MM.1S (cell line): ENCODE measurements around the gene PACRG.

Experiments
- DNase-seq: peaks from one replicate; pipeline ENCODE4 v3.0.0-alpha.2; 2015
- H2AFZ ChIP-seq: fragments of 300-600 bp; sonication (generic); 2 replicates; pipeline ENCODE4 v1.6.0; 2016; ENCODE audit warnings: antibody characterized with exemption, low read length
- H3F3A ChIP-seq: fragments of 300-600 bp; sonication (generic); 2 replicates; pipeline ENCODE4 v1.6.1; 2016; ENCODE audit warnings: mild to moderate bottlenecking, antibody characterized with exemption, low read length, moderate library complexity, mixed read lengths; ENCODE audit not compliant: insufficient read depth
- H3K27ac ChIP-seq: fragments of 300-600 bp; sonication (generic); 2 replicates; pipeline ENCODE4 v1.5.1; 2016; ENCODE audit warnings: mild to moderate bottlenecking, low read length
- H3K27me3 ChIP-seq: fragments of 300-600 bp; sonication (generic); replicated peaks from 2 replicates; pipeline ENCODE4 v1.6.0; 2016; ENCODE audit warnings: low read length; ENCODE audit not compliant: insufficient read depth
- H3K36me3 ChIP-seq: fragments of 300-600 bp; sonication (generic); replicated peaks from 2 replicates; pipeline ENCODE4 v1.6.1; 2016; ENCODE audit warnings: mild to moderate bottlenecking, low read length, mixed read lengths; ENCODE audit not compliant: insufficient read depth
- H3K4me1 ChIP-seq: fragments of 300-600 bp; sonication (generic); 2 replicates; pipeline ENCODE4 v1.6.1; 2016; ENCODE audit warnings: low read length, mixed read lengths
- H3K4me2 ChIP-seq: fragments of 300-600 bp; sonication (generic); 2 replicates; pipeline ENCODE4 v1.6.0; 2016; ENCODE audit warnings: low read depth, low read length
- H3K4me3 ChIP-seq: fragments of 300-600 bp; sonication (generic); 2 replicates; pipeline ENCODE4 v1.5.1; 2016; ENCODE audit warnings: low read length, mixed read lengths
- H3K79me2 ChIP-seq: fragments of 300-600 bp; sonication (generic); 2 replicates; pipeline ENCODE4 v1.6.1; 2016; ENCODE audit warnings: mixed run types, low read length, mixed read lengths
- H3K9ac ChIP-seq: fragments of 300-600 bp; sonication (generic); 2 replicates; pipeline ENCODE4 v1.6.1; 2016; ENCODE audit warnings: low read length, mixed read lengths
- H3K9me2 ChIP-seq: fragments of 300-600 bp; sonication (generic); replicated peaks from 2 replicates; pipeline ENCODE4 v1.6.1; 2016; ENCODE audit warnings: mild to moderate bottlenecking, low read length, mixed read lengths; ENCODE audit not compliant: insufficient read depth
- H3K9me3 ChIP-seq: fragments of 300-600 bp; sonication (generic); replicated peaks from 2 replicates; pipeline ENCODE4 v1.6.1; 2016; ENCODE audit warnings: mild to moderate bottlenecking, low read length, mixed read lengths; ENCODE audit not compliant: insufficient read depth
- H4K20me1 ChIP-seq: fragments of 300-600 bp; sonication (generic); 2 replicates; pipeline ENCODE4 v1.6.1; 2016; ENCODE audit warnings: mild to moderate bottlenecking, low read length, moderate library complexity, mixed read lengths; ENCODE audit not compliant: insufficient read depth
- EZH2 ChIP-seq: fragments of 300-600 bp; sonication (generic); optimal IDR thresholded peaks from 2 replicates; pipeline ENCODE3; 2017; ENCODE audit warnings: low read depth, mild to moderate bottlenecking, antibody characterized with exemption, low read length, mixed read lengths
- EZH2phosphoT487 ChIP-seq: fragments of 300-600 bp; sonication (generic); IDR thresholded peaks from 2 replicates; pipeline ENCODE4 v1.6.1; 2018; ENCODE audit warnings: antibody characterized with exemption, low read length
- TF ChIP-seq, protein P1 (sequence below): fragments of 300-600 bp; sonication (generic); IDR thresholded peaks from 2 replicates; pipeline ENCODE4 v1.5.1; 2016; ENCODE audit warnings: antibody characterized with exemption, low read length, mixed read lengths

Gene PACRG

DNA sequence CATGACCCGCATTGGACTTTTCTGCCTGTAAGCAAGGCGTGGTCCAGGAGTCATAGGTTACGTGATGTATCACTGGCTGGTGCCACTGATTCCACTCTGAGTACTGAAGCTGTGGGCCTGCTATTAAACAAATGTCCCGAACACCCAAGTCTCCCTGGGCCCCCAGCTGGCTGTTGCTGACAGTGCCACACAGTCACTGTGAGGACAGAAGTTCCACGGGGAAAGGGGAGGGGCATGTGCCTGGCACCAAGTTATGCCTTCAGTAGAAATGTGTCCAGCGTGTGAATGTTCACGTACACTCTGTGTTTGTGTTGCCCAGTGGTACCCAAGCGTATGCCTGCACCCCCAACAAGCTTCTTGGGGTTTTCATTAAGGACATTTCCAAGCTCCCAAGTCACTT is 515.3 kb downstream of the PACRG start:
- Histone ChIP-seq H3K4me2 (no peak overlapping the region), H3K27me3 (no peaks in the 10 kb centered on the region), H3K79me2 (no peaks in the 10 kb centered on the region), H4K20me1 (no peaks in the 10 kb centered on the region), H3K4me1 (no peaks in the 10 kb centered on the region), H3K4me3 (no peak overlapping the region), H3K9me2 (no peaks in the 10 kb centered on the region), H3K27ac (no peak overlapping the region), H3F3A (no peaks in the 10 kb centered on the region), H2AFZ (no peak overlapping the region), H3K36me3 (no peaks in the 10 kb centered on the region), H3K9me3 (no peaks in the 10 kb centered on the region), H3K9ac (no peak overlapping the region)
- DNase-seq, result no peak
- TF ChIP-seq, protein P1, sequence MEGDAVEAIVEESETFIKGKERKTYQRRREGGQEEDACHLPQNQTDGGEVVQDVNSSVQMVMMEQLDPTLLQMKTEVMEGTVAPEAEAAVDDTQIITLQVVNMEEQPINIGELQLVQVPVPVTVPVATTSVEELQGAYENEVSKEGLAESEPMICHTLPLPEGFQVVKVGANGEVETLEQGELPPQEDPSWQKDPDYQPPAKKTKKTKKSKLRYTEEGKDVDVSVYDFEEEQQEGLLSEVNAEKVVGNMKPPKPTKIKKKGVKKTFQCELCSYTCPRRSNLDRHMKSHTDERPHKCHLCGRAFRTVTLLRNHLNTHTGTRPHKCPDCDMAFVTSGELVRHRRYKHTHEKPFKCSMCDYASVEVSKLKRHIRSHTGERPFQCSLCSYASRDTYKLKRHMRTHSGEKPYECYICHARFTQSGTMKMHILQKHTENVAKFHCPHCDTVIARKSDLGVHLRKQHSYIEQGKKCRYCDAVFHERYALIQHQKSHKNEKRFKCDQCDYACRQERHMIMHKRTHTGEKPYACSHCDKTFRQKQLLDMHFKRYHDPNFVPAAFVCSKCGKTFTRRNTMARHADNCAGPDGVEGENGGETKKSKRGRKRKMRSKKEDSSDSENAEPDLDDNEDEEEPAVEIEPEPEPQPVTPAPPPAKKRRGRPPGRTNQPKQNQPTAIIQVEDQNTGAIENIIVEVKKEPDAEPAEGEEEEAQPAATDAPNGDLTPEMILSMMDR, result no peak
- TF ChIP-seq EZH2 (no peak), EZH2phosphoT487 (no peak)

DNA sequence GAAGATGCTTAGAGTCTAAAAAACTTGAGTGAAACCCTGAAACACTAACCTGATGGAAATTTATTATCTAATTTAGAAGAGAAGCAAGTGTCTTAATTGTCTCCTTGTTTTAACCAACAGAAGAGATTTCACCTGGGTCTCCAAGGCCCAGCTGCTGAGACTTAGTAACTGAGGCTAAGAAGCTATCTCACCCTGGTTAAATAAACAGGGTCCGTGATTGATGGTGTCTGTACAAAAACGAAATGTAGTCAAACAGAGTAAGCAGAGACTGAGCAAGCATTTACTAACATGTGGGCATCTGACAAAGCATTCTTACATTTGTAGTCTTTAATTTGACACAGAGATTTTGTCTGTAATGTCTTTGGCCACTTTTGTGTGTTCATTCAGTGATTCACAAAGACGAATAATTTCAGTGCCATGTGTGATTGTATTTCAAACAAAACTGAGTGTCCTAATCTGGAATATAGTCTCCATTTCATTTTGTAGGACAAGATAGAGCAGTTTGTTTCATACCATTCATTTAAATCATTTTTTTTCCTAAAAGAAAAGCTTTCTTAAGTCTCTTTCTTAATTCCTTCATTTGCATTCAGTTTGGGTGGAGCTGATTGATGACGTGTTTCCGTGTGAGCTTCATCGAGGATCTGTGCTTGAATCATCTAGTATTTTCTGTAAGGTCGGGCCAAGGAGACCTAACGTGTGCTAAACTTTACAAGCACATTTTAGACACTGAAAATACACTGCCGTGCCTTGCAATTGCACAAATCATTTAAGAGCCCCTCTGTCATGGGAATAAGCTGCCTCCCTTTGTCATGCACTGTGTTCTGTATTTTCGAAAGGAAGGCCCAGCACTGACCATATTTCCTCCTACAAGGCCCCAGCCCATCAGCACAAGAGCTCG is 516.2 kb downstream of the PACRG start:
- H3K9ac ChIP-seq, result no peak overlapping the region
- no peak for DNase-seq
- H3K36me3 ChIP-seq, result no peaks in the 10 kb centered on the region
- TF ChIP-seq EZH2phosphoT487, result no peak
- no peak for TF ChIP-seq EZH2
- TF ChIP-seq, protein P1, result no peak
- no peaks in the 10 kb centered on the region for H3K79me2 ChIP-seq
- H3K9me2 ChIP-seq, result no peaks in the 10 kb centered on the region
- no peaks in the 10 kb centered on the region for H4K20me1 ChIP-seq
- no peaks in the 10 kb centered on the region for H3K4me1 ChIP-seq
- H3F3A ChIP-seq, result no peaks in the 10 kb centered on the region
- no peak overlapping the region for H2AFZ ChIP-seq
- H3K9me3 ChIP-seq, result no peaks in the 10 kb centered on the region
- no peak overlapping the region for H3K4me2 ChIP-seq
- H3K4me3 ChIP-seq, result no peak overlapping the region
- H3K27ac ChIP-seq, result no peak overlapping the region
- no peaks in the 10 kb centered on the region for H3K27me3 ChIP-seq

DNA sequence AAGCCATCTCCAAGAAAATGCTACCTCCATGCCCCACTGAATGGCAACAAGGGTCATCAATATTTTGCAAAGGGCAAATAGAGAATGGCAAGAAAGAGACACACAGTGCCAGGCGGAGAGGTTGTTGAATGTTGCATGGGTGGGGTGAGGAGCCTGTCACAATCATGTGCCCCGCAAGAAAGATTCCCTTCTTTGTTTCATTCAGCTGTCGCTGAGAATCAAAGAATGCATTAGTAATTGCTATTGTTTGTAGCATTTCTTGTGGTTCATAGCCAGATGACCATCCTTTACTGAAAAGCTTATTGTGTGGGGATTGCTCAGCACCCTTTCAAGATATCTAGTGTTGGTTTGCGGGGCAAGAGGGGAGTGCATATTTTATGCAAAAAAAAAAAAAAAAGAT is 520.3 kb downstream of the PACRG start:
- Histone ChIP-seq H3K9ac (no peak overlapping the region), H3K9me2 (no peaks in the 10 kb centered on the region), H3K79me2 (no peaks in the 10 kb centered on the region), H3F3A (no peaks in the 10 kb centered on the region), H4K20me1 (no peaks in the 10 kb centered on the region), H2AFZ (no peak overlapping the region), H3K36me3 (no peaks in the 10 kb centered on the region), H3K4me2 (no peak overlapping the region), H3K27me3 (no peaks in the 10 kb centered on the region), H3K4me3 (no peak overlapping the region), H3K4me1 (no peaks in the 10 kb centered on the region), H3K27ac (no peak overlapping the region), H3K9me3 (no peaks in the 10 kb centered on the region)
- DNase-seq, result no peak
- TF ChIP-seq, protein P1, result no peak
- TF ChIP-seq EZH2phosphoT487 (no peak), EZH2 (no peak)
